ENCODE data around the gene ZSCAN5A. TPM values are rescaled to one million over a fixed set of nuclear protein-coding genes. Genes with fewer than 3 reads are reported as not detected.

ZSCAN5A gene
- total and polyA plus RNA-seq, 10 of the 15 experiments (the other 5 are each of a cell fraction or from before 2014, with no cell fraction given): 5.5 to 12.0 (median 8.7) TPM

- no peaks in the 10 kb centered on the region for H3K79me2 ChIP-seq (ENCODE audit: control insufficient read depth, insufficient read depth, low read length)
- CTCF ChIA-PET: no interaction called here
- no peak overlapping the region for H3K4me3 ChIP-seq
- H3K27me3 ChIP-seq (replicated peaks in 1 of 2; ENCODE audit: control insufficient read depth in 2 of 2, insufficient read depth in 2 of 2, low read length in 1 of 2): no peaks in the 10 kb centered on the region
- POLR2A ChIA-PET: no interaction called here
- H3K4me1 ChIP-seq (ENCODE audit: control insufficient read depth, insufficient read depth, low read length): no peaks in the 10 kb centered on the region
- WGBS (ENCODE audit: insufficient coverage, insufficient replicate concordance, low lambda C conversion rate, missing lambda C conversion rate): 68% methylated on average over 6 of the region's 6 CpGs
- no peak overlapping the region for H3K4me2 ChIP-seq (ENCODE audit: control insufficient read depth, insufficient read depth)
- SMC1A ChIA-PET (ENCODE audit: uncharacterized antibody, unreplicated experiment): no interaction called here
- DNase-seq (ENCODE audit: low read depth, low spot score) (no peak), FAIRE-seq (no peak), ATAC-seq (no peak)
- BruUV-seq (replicated peaks): no TSS peak
- in situ Hi-C loops (cut with MboI) (no loop called here), intact Hi-C loops (cut with micrococcal nuclease; ENCODE audit: unreplicated experiment) (no loop called here)
- no peak overlapping the region for H2AFZ ChIP-seq (ENCODE audit: control insufficient read depth, low read depth, low read length)
- H4K20me1 ChIP-seq (ENCODE audit: control insufficient read depth, insufficient read depth): no peaks in the 10 kb centered on the region
- TF ChIP-seq KDM1A (IDR thresholded peaks at IDR 0.05; ENCODE audit: borderline replicate concordance): no peak
- TF ChIP-seq WRNIP1 (IDR thresholded peaks at IDR 0.05; ENCODE audit: borderline replicate concordance, low read depth, low read length): no peak
- no peak for TF ChIP-seq STAT1 (conservative IDR thresholded peaks at IDR 0.05)
- TF ChIP-seq SMAD1 (IDR thresholded peaks at IDR 0.05; ENCODE audit: low read depth, partially characterized antibody): no peak
- no peak for TF ChIP-seq KLF5 (IDR thresholded peaks at IDR 0.05; ENCODE audit: partially characterized antibody)
- no peak for TF ChIP-seq PML (IDR thresholded peaks at IDR 0.05; ENCODE audit: low read length)
- no peak for TF ChIP-seq TCF3 (IDR thresholded peaks at IDR 0.05; ENCODE audit: borderline replicate concordance, insufficient read depth, low read depth, low read length)
- no peak for TF ChIP-seq NBN (IDR thresholded peaks at IDR 0.05)
- no peak for TF ChIP-seq ZNF217 (IDR thresholded peaks at IDR 0.05)
- no peak for TF ChIP-seq IRF3 (IDR thresholded peaks at IDR 0.05)
- no peak for TF ChIP-seq PBX3 (IDR thresholded peaks at IDR 0.05; ENCODE audit: insufficient replicate concordance, low read depth, low read length)
- H3K9ac ChIP-seq (ENCODE audit: control insufficient read depth, insufficient read depth, low read length): no peak overlapping the region
- no peaks in the 10 kb centered on the region for H3K9me3 ChIP-seq (replicated peaks; ENCODE audit: control insufficient read depth, insufficient read depth, low read length)
- H3K27ac ChIP-seq (ENCODE audit: control insufficient read depth, insufficient read depth): no peak overlapping the region
- RAD21 ChIA-PET (ENCODE audit: unreplicated experiment): no interaction called here
- no peaks in the 10 kb centered on the region; a peak in 1 of 4 replicates for H3K36me3 ChIP-seq (ENCODE audit: control insufficient read depth in 2 of 2, insufficient read depth in 2 of 2, low read length in 1 of 2)
These were observed 91.7 kb downstream of the ZSCAN5A start for GRCh38 chr19:56222901-56223300.

Data from GM12878 (cell line).